Gastrocnemius medialis (tissue), 4 donors: ENCODE results near the gene DPYD. TPM values are rescaled to one million over a fixed set of nuclear protein-coding genes. Genes with fewer than 3 reads are reported as not detected.

ENCODE experiments used
- ATAC-seq, 2 donors: fragments of 150-250 bp; one replicate each; pipeline ENCODE4 v1.9.1; 2016
- DNase-seq, 2 donors: peaks; one replicate each; pipeline ENCODE4 v3.0.0-alpha.2; 2019
- H3K27ac ChIP-seq, 4 donors: fragments of 200-600 bp; sonication (generic); 1 replicate in 1 of 4; 2 replicates in 3 of 4; pipeline ENCODE4 v1.5.1; 2016 to 2018; ENCODE audit warnings: mild to moderate bottlenecking in 2 of 4, moderate library complexity in 1 of 4
- H3K27me3 ChIP-seq, 3 donors: fragments of 200-600 bp; sonication (generic) in 2 of 3; 1 replicate in 1 of 3; 2 replicates in 2 of 3; pipeline versions ENCODE4 v1.5.1 to v1.6.0; 2016 to 2019; ENCODE audit warnings: mild to moderate bottlenecking in 1 of 3, moderate library complexity in 1 of 3
- H3K36me3 ChIP-seq, 2 donors: fragments of 200-600 bp; sonication (generic) in 1 of 2; one replicate each; pipeline ENCODE4 v1.5.1; 2017 to 2018
- H3K4me1 ChIP-seq, 2 donors: fragments of 200-600 bp; sonication (generic) in 1 of 2; one replicate each; pipeline ENCODE4 v1.5.1; 2016 to 2017; ENCODE audit warnings: mild to moderate bottlenecking in 2 of 2
- H3K4me3 ChIP-seq, 4 donors: fragments of 200-600 bp; sonication (generic) in 3 of 4; 1 replicate in 1 of 4; 2 replicates in 3 of 4; pipeline ENCODE4 v1.5.1; 2016 to 2019; ENCODE audit warnings: mild to moderate bottlenecking in 2 of 4
- H3K9me3 ChIP-seq, 3 donors: fragments of 200-600 bp; sonication (generic) in 2 of 3; 1 replicate in 1 of 3; 2 replicates in 2 of 3; pipeline ENCODE4 v1.5.1; 2016 to 2019
- POLR2A ChIP-seq, 2 donors: fragments of 450-650 bp; IDR thresholded peaks; one replicate each; pipeline ENCODE4 v1.6.1; 2017; ENCODE audit warnings: antibody characterized with exemption in 2 of 2, mild to moderate bottlenecking in 2 of 2, moderate library complexity in 2 of 2
- in situ Hi-C, 4 donors: fragments of 200-750 bp; cut with MboI; loops; one replicate each; pipeline versions ENCODE4 v1.15.0 to v1.8.0; 2017; ENCODE audit warnings: low sequenced_read_pairs in 4 of 4
- intact Hi-C: fragments of 100-400 bp; cut with DNase I; formaldehyde crosslinking; loops from one replicate; pipeline ENCODE4 v1.15.1; 2023; ENCODE audit warnings: low total_unique reads
- total RNA-seq, 4 donors: library from RNA; depleted of rRNA; stranded (reverse); fragments of >200 nt; gene quantifications; one replicate each; pipeline versions ENCODE4 v1.1.0 to v1.2.3, GENCODE V29; 2016
- TF ChIP-seq, protein P1 (sequence below), 5 experiments: fragments of 450-650 bp in 3 of 5; fragments of 200-600 bp in 2 of 5; sonication (generic) in 2 of 5; IDR thresholded peaks in 4 of 5; conservative IDR thresholded peaks in 1 of 5; 1 replicate in 4 of 5; 2 replicates in 1 of 5; pipeline ENCODE4 v1.5.1; 2016 to 2019; ENCODE audit warnings: antibody characterized with exemption in 5 of 5, mild to moderate bottlenecking in 3 of 5, moderate library complexity in 3 of 5

Gene DPYD
- total RNA-seq, 4 donors from 2014 or later, result 4.6 to 13.9 (median 9.1) TPM

DNA sequence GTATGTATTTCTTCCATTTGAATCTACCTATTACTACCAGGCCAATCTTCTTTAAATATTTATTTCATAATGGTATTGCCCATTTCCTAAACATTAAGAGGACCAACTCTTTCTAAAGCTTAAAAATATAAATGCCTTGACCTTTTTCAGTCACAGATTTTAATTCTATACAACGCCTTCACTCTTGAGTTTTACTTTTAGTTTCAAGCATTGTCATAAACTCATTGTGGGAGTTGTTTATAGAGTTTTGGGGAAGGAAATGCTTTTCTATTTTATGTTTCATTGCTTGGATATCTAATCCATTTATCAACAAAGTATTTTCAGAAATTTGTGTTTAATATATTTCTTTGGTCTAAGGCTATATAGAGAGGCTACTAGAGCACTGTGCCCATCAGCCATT is 155.8 kb downstream of the DPYD start:
- in situ Hi-C loops (no loop called here), intact Hi-C loops (no loop called here)

DNA sequence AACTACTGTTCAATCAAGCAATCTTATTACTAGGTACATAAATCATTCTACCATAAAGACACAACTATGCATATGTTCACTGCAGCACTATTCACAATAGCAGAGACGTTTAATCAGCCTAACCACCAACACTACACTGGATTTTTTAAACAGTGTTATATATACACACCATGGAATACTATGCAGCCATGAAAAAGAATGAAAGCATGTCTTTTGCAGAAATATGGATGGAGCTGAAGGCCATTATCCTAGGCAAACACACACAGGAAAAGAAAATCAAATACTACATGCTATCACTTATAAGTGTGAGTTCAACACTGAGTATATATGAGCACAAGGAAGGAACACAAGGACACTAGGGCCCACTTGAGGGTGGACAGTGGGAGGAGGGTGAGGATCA is 159.2 kb downstream of the DPYD start:
- TF ChIP-seq POLR2A (IDR thresholded peaks at IDR 0.05), result no peak
- TF ChIP-seq, protein P1, sequence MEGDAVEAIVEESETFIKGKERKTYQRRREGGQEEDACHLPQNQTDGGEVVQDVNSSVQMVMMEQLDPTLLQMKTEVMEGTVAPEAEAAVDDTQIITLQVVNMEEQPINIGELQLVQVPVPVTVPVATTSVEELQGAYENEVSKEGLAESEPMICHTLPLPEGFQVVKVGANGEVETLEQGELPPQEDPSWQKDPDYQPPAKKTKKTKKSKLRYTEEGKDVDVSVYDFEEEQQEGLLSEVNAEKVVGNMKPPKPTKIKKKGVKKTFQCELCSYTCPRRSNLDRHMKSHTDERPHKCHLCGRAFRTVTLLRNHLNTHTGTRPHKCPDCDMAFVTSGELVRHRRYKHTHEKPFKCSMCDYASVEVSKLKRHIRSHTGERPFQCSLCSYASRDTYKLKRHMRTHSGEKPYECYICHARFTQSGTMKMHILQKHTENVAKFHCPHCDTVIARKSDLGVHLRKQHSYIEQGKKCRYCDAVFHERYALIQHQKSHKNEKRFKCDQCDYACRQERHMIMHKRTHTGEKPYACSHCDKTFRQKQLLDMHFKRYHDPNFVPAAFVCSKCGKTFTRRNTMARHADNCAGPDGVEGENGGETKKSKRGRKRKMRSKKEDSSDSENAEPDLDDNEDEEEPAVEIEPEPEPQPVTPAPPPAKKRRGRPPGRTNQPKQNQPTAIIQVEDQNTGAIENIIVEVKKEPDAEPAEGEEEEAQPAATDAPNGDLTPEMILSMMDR (IDR thresholded peaks at IDR 0.05 in 4 of 5, conservative IDR thresholded peaks at IDR 0.05 in 1 of 5), result no peak
- DNase-seq (no peak), ATAC-seq (no peak)
- Histone ChIP-seq H3K36me3 (no peaks in the 10 kb centered on the region), H3K4me1 (peaks cover 6 to 12% of the 10 kb centered on the region in 2 donors), H3K9me3 (no peaks in the 10 kb centered on the region), H3K27me3 (no peaks in the 10 kb centered on the region), H3K4me3 (no peak overlapping the region), H3K27ac (no peak overlapping the region)
- in situ Hi-C loops, result no loop called here
- intact Hi-C loops, result no loop called here

More for the DNA sequence above, 155.8 kb downstream of the DPYD start:
- ATAC-seq, result no peak
- Histone ChIP-seq H3K4me1 (no peaks in the 10 kb centered on the region), H3K27ac (no peak overlapping the region), H3K9me3 (no peaks in the 10 kb centered on the region), H3K36me3 (no peaks in the 10 kb centered on the region), H3K27me3 (no peaks in the 10 kb centered on the region), H3K4me3 (no peak overlapping the region)
- no peak for DNase-seq
- TF ChIP-seq, protein P1 (IDR thresholded peaks at IDR 0.05 in 4 of 5, conservative IDR thresholded peaks at IDR 0.05 in 1 of 5), result no peak
- TF ChIP-seq POLR2A (IDR thresholded peaks at IDR 0.05), result no peak

DNA sequence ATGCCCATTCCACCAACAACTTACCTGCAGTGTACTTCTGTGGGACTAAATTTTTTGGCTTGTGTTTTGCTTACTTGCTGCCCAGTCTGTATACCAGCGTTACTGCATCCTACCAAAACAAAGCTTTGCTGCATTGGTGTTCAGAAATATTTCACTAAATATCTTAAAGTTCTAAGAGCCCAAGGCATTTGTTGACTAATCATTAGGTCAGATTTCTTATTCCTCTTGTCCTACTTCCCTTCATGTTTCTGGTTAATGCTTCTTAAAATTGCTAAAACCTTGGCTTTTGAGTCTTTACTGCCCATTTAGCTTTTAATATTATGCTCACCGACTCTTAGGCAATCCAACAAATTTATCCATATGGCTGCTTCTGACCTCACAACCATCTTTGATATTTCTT is 161.8 kb downstream of the DPYD start:
- Histone ChIP-seq H3K27me3 (no peaks in the 10 kb centered on the region), H3K9me3 (no peaks in the 10 kb centered on the region), H3K4me1 (peaks cover 6 to 20% of the 10 kb centered on the region in 2 donors), H3K27ac (no peak overlapping the region), H3K4me3 (no peak overlapping the region), H3K36me3 (no peaks in the 10 kb centered on the region)
- intact Hi-C loops (no loop called here), in situ Hi-C loops (no loop called here)
- TF ChIP-seq, protein P1 (IDR thresholded peaks at IDR 0.05 in 4 of 5, conservative IDR thresholded peaks at IDR 0.05 in 1 of 5), result no peak
- no peak for ATAC-seq
- DNase-seq, result no peak

DNA sequence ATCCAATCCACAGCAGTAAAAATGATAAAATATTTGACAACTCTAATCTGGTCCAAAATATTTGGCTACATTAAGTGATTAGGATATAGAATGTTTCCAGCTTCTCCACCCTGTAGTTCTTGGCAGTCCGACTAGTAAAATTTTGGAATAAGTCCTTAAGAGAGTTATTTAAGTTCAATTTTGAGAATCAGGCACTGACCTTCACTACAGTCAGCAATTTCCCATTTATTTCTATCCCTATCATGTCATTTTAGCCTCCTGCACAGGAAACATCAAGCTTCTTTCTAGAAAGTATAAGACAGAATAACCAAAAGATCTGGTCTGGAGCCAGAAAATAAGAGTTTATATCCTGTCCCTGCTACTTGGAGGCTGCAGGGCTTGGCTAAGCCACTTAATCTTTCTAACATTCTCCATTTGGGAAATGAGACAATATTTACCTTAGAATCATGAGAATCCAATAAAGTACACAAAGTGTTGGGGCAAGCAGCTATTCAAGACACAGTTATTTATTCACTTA is 162.2 kb downstream of the DPYD start:
- ATAC-seq (no peak), DNase-seq (no peak)
- no peak overlapping the region for H3K4me3 ChIP-seq
- H3K27ac ChIP-seq, result no peak overlapping the region
- H3K36me3 ChIP-seq, result no peaks in the 10 kb centered on the region
- H3K27me3 ChIP-seq, result no peaks in the 10 kb centered on the region
- H3K9me3 ChIP-seq, result no peaks in the 10 kb centered on the region
- in situ Hi-C loops (no loop called here), intact Hi-C loops (no loop called here)
- peaks cover 6 to 20% of the 10 kb centered on the region in 2 donors for H3K4me1 ChIP-seq
- TF ChIP-seq, protein P1 (IDR thresholded peaks at IDR 0.05 in 4 of 5, conservative IDR thresholded peaks at IDR 0.05 in 1 of 5), result no peak
- TF ChIP-seq POLR2A (IDR thresholded peaks at IDR 0.05), result no peak

DNA sequence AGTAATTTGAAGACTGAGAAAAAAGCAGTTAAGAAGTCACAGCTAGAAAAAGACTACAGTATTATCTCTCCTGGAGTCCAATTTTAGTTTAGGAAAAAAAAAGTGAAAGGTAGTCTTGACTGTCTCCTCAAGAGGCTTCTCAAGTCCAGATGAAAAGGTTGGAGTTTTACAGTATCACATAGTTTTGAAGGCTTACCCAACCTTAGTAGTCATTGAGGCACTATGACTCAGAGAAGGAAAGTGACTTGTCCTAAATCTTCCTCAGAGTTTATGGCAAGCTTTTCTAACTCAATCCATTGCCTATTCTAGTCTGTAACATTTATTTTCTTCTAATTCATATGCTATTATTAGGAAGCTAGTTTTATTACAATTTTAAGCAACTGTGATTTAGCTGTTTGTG is 174.9 kb downstream of the DPYD start:
- no peaks in the 10 kb centered on the region for H3K4me1 ChIP-seq
- H3K27me3 ChIP-seq, result no peaks in the 10 kb centered on the region
- H3K27ac ChIP-seq, result no peak overlapping the region
- ATAC-seq (no peak), DNase-seq (no peak)
- intact Hi-C loops (no loop called here), in situ Hi-C loops (no loop called here)
- no peaks in the 10 kb centered on the region for H3K9me3 ChIP-seq
- TF ChIP-seq, protein P1 (IDR thresholded peaks at IDR 0.05 in 4 of 5, conservative IDR thresholded peaks at IDR 0.05 in 1 of 5), result no peak
- H3K4me3 ChIP-seq, result no peak overlapping the region
- no peaks in the 10 kb centered on the region for H3K36me3 ChIP-seq
